ENCODE results near the gene ZNF106. TPM values are rescaled to one million over a fixed set of nuclear protein-coding genes. Genes with fewer than 3 reads are reported as not detected.

ZNF106 gene
- polyA plus RNA-seq, 1 donor: 239 TPM

- no peak for DNase-seq (ENCODE audit: low read depth)
Observed at GRCh38 chr15:42405863-42406482, 85.0 kb downstream of the ZNF106 start.

DNA sequence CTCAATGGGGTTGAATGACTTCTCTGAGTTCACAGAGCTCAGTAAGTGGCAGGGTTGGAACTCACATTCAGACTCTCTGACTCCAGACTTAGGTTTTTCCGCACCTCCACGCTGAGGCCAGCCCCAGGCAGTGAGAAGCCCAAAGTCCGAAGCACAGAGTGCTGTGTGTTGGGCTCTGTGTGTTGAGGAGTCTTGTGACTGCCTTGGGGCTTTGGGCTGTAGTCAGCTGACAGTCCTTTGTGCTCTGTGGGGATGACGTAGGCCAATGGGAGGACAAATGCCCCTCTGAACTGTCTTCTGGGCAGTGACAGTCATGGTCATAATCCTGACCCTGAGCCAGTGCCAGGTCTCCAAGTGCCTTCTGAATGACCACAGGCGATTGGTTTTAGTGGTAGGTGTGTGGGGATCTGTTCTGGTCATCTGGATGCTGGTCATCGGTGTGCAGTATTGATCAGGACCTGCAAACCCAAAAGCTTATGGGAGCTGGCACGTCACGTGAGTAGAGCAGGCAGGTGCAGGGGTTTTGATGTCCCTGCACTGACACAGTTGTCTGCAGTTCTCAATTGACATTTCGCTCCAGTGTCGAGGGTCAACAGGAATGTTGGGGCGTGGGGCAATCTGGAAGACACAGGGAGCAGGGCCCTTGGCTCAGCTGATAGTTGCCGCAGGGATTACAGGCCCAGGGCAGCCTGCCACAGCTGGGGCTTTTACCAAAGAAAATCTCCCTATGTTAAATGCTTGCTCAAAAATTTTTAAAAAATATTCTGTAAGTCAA is 86.3 kb downstream of the ZNF106 start:
- DNase-seq (ENCODE audit: low read depth): no peak

DNA sequence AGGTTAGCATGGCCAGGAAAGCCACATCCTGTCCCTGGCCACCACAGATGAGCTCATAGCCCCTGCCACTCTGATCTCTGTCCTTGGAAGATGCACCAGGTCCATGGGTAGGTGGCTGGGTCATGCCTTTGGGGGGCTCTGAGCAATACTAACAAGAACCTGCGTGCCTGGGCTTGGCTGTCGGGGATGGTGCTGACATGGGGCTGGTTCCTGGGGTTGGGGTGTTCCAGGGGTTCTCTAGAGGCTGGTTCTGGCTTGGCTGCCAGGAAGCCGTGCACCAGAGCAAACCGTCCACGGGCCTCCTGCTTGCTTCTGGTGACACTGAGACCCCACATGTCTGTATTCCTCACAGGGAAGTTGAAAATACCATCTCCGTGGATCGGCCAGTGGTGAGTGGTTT is 87.6 kb downstream of the ZNF106 start:
- no peak for DNase-seq (ENCODE audit: low read depth)

DNA sequence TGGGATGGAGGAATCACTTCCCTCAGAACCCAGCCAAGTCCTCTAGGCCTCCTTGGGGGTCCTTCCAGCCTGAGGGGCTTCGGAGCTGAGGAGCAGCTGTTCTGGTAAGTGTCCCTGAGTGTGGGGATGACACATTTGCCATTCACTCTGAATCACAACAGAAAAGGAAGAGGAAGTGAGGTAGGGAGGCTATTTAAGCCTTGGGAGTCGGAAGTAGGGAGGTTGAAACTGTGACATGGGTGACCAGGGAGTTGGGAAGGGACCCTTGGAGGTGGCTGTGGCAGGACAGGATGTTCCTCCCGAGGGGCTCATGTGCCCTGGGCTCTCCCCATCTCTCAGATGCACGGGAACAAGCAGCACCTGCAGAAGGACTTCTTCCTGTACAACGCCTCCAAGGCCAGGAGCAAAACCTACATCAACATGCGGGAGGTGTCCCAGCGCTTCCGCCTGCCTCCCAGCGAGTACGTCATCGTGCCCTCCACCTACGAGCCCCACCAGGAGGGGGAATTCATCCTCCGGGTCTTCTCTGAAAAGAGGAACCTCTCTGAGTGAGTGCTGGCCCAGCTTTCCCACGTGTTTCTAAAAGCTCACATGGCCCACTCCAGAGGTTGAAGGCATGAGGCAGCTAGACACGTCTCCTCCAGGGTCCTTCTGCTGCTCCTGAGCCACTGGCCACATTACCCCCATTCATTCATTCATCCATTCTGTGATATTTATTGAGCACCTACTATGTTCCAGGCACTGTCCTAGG is 88.3 kb downstream of the ZNF106 start:
- no peak for DNase-seq (ENCODE audit: low read depth)

GRCh38 chr15:42401544-42402454 is 89.1 kb downstream of the ZNF106 start:
- no peak for DNase-seq (ENCODE audit: low read depth)

DNA sequence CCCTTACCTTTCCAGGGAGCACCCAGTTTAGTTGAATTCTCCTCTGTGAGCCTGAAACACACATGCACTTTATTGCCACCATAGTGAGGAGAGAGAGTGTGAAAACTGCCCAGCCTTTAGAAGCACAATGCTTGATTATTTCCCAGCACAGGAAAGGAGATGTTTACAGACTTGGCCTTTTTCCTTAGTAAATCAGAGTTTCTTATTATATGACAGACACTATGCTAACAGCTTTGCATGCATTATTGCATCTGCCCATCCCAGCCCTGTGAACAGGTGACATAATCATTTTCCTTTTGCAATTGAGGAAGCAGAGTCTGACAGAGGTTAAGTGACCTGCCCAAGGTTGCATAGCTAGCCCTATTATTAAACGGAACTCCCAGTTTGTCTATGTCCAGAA is 95.1 kb downstream of the ZNF106 start:
- DNase-seq (ENCODE audit: low read depth): no peak

DNA sequence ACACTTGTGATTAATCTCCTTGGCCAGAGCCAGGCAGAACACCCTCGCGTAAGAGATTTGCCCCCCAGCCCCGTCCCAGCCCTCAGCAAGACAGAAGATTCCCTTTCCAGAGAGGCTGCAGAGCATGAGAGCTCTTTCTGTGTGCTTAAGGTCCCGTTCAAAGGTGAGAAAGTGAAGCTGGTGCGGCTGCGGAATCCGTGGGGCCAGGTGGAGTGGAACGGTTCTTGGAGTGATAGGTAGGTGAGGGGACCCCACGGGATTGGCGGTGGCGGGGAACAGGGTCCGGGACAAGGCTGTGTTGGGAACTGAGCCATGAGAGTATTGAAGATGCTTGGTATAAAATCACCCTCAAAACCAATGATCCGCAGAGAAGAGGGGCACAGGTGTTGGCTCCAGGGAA is 96.8 kb downstream of the ZNF106 start:
- DNase-seq (ENCODE audit: low read depth): no peak

DNA sequence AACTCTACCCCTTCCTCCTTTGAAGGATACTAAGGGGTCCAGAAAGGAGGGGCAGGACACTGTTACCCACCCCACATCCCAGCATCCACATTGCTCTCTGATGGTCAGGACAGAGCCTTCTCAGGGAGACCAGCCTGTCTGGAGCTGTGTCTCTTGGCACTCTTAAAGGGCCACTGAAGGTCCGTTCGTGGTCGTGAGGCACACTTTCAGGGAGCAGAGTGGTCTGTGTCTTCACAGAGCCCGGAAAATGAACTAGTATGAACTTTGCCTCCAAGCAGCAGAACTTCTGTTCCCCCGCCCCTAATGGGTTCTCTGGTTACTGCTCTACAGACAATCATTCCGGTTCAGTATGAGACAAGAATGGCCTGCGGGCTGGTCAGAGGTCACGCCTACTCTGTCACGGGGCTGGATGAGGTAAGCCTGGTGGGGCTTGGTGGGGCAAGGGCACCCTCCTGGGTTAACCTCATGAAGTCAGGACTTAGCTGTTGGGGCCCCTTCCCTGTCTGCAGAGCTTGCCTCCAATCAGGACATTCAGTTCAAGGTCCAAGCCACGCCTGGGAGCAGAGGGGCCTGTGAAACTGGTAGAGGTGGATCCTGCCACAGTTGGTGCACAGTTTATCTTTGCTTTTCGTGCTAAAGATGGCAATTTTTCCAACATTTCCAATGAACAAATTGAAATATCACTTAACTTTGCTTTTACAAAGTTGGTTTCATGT is 98.5 kb downstream of the ZNF106 start:
- no peak for DNase-seq (ENCODE audit: low read depth)

GRCh38 chr15:42387603-42388002 is 103.3 kb downstream of the ZNF106 start:
- no peak for DNase-seq (ENCODE audit: low read depth)

DNA sequence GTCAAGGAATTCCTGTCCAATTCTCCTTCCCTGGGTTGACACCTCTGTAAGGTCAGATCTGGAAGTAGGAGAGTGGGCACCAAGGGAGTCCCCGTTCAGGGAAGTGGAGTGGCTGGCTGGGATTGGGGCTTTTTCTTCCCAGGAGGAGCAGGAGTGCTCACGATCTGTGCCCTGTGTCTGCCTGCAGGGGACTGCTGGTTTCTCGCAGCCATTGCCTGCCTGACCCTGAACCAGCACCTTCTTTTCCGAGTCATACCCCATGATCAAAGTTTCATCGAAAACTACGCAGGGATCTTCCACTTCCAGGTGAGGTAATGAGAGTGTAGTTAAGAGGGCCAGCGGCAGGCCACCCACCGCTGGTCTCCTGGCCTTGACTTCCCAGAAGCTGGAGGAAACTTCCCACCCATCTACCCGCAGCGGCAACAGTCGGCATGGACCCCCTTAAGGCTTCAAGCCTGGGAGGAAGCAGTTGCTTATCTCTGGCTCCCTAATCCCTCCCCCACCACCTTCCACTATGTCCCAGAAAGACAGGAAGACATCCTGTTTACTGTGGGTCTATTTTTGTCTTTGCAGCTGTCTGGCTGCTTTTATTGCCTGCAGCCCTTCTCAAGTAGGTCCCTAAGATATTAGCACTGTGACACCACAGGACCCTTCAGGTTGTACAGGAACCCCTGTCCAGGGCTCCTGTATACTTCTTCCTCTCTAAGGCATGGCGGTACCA is 104.8 kb downstream of the ZNF106 start:
- DNase-seq (ENCODE audit: low read depth): no peak

- no peak for DNase-seq (ENCODE audit: low read depth)
Observed at GRCh38 chr15:42385206-42385979, 105.5 kb downstream of the ZNF106 start.

DNA sequence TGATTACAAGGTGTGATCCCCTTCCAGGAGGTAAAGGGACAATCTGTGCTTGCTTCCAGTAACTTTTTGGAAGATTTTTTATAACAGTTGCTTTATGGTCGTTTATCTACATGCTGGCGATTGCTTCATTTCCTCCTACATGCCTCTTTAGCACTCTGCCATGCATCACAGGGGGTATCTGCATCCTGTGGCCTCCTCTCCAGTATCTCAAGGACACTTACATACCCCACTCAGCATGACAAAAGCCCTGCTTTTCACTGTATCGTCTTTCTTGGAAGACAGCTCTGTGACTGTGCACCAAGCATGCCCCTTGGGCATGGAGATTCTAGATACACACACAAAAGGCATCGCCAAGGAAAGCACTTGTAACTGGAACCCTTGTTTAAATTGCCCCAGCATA is 106.3 kb downstream of the ZNF106 start:
- no peak for DNase-seq (ENCODE audit: low read depth)

- DNase-seq (ENCODE audit: low read depth): no peak
Observed at GRCh38 chr15:42378011-42378410, 112.9 kb downstream of the ZNF106 start.

GRCh38 chr15:42375941-42376340 is 115.0 kb downstream of the ZNF106 start:
- no peak for DNase-seq (ENCODE audit: low read depth)

DNA sequence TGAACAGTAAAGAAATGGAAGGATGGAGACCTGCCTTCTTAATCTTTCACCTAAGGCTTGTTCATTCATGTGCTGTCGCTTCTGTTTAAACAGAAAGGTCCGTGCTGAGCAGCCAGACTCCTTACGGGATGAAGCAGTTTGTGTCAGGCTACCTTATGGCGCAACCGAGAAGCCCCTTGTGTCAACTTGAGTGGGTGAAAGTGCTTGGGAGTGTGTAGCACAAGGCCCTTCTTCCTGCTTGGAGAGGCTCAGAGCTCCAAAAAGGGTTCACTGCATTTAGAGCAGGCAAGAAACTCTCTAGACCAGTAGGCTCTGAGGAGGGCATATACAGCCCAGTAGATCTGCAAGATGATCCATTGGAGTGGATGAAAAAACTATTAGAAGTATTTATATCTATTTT is 115.7 kb downstream of the ZNF106 start:
- DNase-seq (ENCODE audit: low read depth): no peak

DNA sequence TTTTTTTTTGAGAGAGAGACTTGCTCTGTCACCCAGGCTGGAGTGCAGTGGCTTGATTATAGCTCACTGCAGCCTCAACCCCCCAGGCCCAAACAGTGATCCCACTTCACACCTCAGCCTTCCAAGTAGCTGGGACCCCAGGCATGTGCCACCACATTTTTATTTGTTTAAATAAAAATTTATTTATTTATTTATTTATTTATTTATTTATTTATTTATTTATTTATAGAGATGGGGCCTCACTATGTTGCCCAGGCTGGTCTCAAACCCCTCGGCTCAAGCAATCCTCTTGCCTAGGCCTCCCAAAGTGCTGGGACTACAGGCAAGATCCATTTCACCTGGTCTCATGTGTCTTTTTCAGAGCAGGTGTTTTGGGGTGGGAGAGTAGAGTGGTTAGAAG is 116.1 kb downstream of the ZNF106 start:
- no peak for DNase-seq (ENCODE audit: low read depth)

GRCh38 chr15:42373936-42374335 is 117.0 kb downstream of the ZNF106 start:
- DNase-seq (ENCODE audit: low read depth): no peak

DNA sequence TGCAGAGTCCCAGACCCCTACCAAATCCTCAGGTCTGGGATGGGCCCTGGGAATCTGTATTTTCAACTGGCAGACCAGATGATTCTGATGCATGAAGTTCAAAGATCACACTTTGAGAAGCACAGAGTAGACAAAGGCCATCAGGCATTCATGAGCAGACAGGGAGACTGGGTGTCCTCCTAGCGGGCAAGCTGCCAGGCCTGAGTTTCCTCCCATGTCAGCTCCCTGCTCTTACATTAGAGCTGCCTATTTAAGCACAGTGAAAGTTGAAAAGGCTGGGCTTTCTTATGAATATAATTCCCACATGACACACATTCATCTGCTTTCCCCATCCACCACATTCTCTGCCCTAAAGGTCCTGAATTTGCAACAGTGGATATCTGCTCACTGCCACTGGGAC is 117.7 kb downstream of the ZNF106 start:
- DNase-seq (ENCODE audit: low read depth): no peak

GRCh38 chr15:42371096-42371495 is 119.8 kb downstream of the ZNF106 start:
- no peak for DNase-seq (ENCODE audit: low read depth)

DNA sequence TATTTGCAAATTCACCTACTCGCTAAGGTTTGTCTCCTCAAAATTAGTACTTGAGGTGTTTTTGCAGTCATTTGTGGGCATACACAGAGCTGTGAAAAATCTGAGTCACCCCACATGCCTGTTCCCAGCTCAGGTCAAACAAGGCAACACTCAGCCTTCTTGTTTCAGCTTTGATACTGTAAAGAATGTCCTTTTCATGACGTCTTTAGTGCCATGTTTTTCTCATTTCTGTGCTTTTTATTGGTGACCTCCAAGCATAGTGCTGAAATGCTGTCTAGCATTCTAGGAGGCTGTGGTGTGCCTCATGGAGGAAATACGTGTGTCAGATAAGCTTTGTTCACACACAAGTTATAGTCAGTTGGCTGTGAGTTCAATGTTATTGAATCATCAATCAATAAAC is 122.8 kb downstream of the ZNF106 start:
- DNase-seq (ENCODE audit: low read depth): no peak
